H9 (cell line): ENCODE results near the gene LAMP1. TPM values are rescaled to one million over a fixed set of nuclear protein-coding genes. Genes with fewer than 3 reads are reported as not detected.

ENCODE experiments used
- DNase-seq: peaks from one replicate; pipeline ENCODE4 v3.0.0-alpha.2; 2017
- H2AFZ ChIP-seq: one replicate; pipeline ENCODE4 v1.6.1; 2013; ENCODE audit warnings: mild to moderate bottlenecking, low read length, control low read depth, moderate library complexity
- H2AK5ac ChIP-seq: 2 replicates; pipeline ENCODE4 v1.6.1; 2013; ENCODE audit warnings: low read length, control low read depth, mixed read lengths; ENCODE audit not compliant: insufficient read length
- H2BK120ac ChIP-seq: one replicate; pipeline ENCODE4 v1.6.1; 2013; ENCODE audit warnings: low read depth, mild to moderate bottlenecking, low read length, control low read depth, inconsistent platforms; ENCODE audit not compliant: poor library complexity, severe bottlenecking
- H2BK12ac ChIP-seq: 2 replicates; pipeline ENCODE4 v1.6.1; 2013; ENCODE audit warnings: low read length, control low read depth, mixed read lengths, low read depth; ENCODE audit not compliant: insufficient read length
- H2BK15ac ChIP-seq: 2 replicates; pipeline ENCODE4 v1.6.1; 2013; ENCODE audit warnings: low read depth, low read length, control low read depth
- H2BK20ac ChIP-seq: one replicate; pipeline ENCODE4 v1.6.1; 2013; ENCODE audit warnings: low read depth, mild to moderate bottlenecking, low read length, control low read depth, inconsistent platforms; ENCODE audit not compliant: poor library complexity, severe bottlenecking
- H2BK5ac ChIP-seq: 2 replicates; pipeline ENCODE4 v1.6.1; 2013; ENCODE audit warnings: low read length, control low read depth, mixed read lengths; ENCODE audit not compliant: insufficient read length
- H3K14ac ChIP-seq: 2 replicates; pipeline ENCODE4 v1.6.1; 2013; ENCODE audit warnings: low read length, control low read depth; ENCODE audit not compliant: insufficient read depth
- H3K18ac ChIP-seq: 2 replicates; pipeline ENCODE4 v1.6.1; 2013; ENCODE audit warnings: low read depth, mild to moderate bottlenecking, mixed read lengths, low read length, control low read depth; ENCODE audit not compliant: insufficient read length
- H3K23ac ChIP-seq: 2 replicates; pipeline ENCODE4 v1.6.1; 2013; ENCODE audit warnings: low read length, control low read depth, mixed read lengths, low read depth; ENCODE audit not compliant: insufficient read length
- H3K23me2 ChIP-seq: 2 replicates; pipeline ENCODE4 v1.6.1; 2013; ENCODE audit warnings: low read depth, mild to moderate bottlenecking, mixed read lengths, low read length, control low read depth; ENCODE audit not compliant: insufficient read length, poor library complexity, severe bottlenecking
- H3K27ac ChIP-seq: 2 replicates; pipeline ENCODE4 v1.5.1; 2013; ENCODE audit warnings: low read length, control low read depth, mixed read lengths, low read depth; ENCODE audit not compliant: insufficient read length
- H3K27me3 ChIP-seq: 2 replicates; pipeline ENCODE4 v1.6.1; 2013; ENCODE audit warnings: low read length, control low read depth, inconsistent platforms; ENCODE audit not compliant: insufficient read depth
- H3K4ac ChIP-seq: 2 replicates; pipeline ENCODE4 v1.6.1; 2013; ENCODE audit warnings: low read depth, mild to moderate bottlenecking, control low read depth, inconsistent platforms, low read length, moderate library complexity
- H3K4me1 ChIP-seq: 2 replicates; pipeline ENCODE4 v1.6.1; 2013; ENCODE audit warnings: low read length, control low read depth, inconsistent platforms; ENCODE audit not compliant: insufficient read depth
- H3K4me2 ChIP-seq: 2 replicates; pipeline ENCODE4 v1.6.1; 2013; ENCODE audit warnings: low read length, control low read depth, mixed read lengths; ENCODE audit not compliant: insufficient read length, insufficient read depth
- H3K56ac ChIP-seq: 2 replicates; pipeline ENCODE4 v1.6.1; 2013; ENCODE audit warnings: low read depth, mild to moderate bottlenecking, mixed read lengths, low read length, control low read depth; ENCODE audit not compliant: insufficient read length
- H3K79me1 ChIP-seq: 2 replicates; pipeline ENCODE4 v1.6.1; 2013; ENCODE audit warnings: low read depth, mild to moderate bottlenecking, moderate library complexity, low read length, control low read depth, inconsistent platforms; ENCODE audit not compliant: insufficient read depth, poor library complexity, severe bottlenecking
- H3K79me2 ChIP-seq: 2 replicates; pipeline ENCODE4 v1.6.1; 2013; ENCODE audit warnings: low read length, control low read depth, inconsistent platforms; ENCODE audit not compliant: insufficient read depth
- H3K9ac ChIP-seq: 2 replicates; pipeline ENCODE4 v1.6.1; 2013; ENCODE audit warnings: low read length, control low read depth, mixed read lengths; ENCODE audit not compliant: insufficient read length; ENCODE audit errors: extremely low read depth
- H3K9me3 ChIP-seq: one replicate; pipeline ENCODE4 v1.6.1; 2013; ENCODE audit warnings: low read depth, low read length, inconsistent platforms; ENCODE audit not compliant: control insufficient read depth
- H3T11ph ChIP-seq: one replicate; pipeline ENCODE4 v1.6.1; 2013; ENCODE audit warnings: mild to moderate bottlenecking, low read length, control low read depth, inconsistent platforms
- H4K20me1 ChIP-seq: one replicate; pipeline ENCODE4 v1.6.1; 2013; ENCODE audit not compliant: control insufficient read depth, insufficient read length, insufficient read depth
- H4K5ac ChIP-seq: 2 replicates; pipeline ENCODE4 v1.6.1; 2013; ENCODE audit warnings: low read depth, mild to moderate bottlenecking, mixed read lengths, low read length, control low read depth; ENCODE audit not compliant: insufficient read length
- H4K8ac ChIP-seq: replicated peaks from 2 replicates; pipeline ENCODE4 v1.6.1; 2013; ENCODE audit warnings: low read length, control low read depth, mixed read lengths, low read depth; ENCODE audit not compliant: insufficient read length
- H4K91ac ChIP-seq: 2 replicates; pipeline ENCODE4 v1.6.1; 2013; ENCODE audit warnings: low read depth, mild to moderate bottlenecking, moderate library complexity, mixed read lengths, low read length, control low read depth; ENCODE audit not compliant: insufficient read length
- H3K27ac Mint-ChIP-seq, 3 experiments: 2 replicates in 2 of 3; 3 replicates in 1 of 3; pipeline ENCODE4 v1.8.0; 2020 to 2021; ENCODE audit warnings: mixed read lengths in 3 of 3, mild to moderate bottlenecking in 1 of 3, moderate library complexity in 1 of 3
- H3K27me3 Mint-ChIP-seq: 2 replicates; pipeline ENCODE4 v1.8.0; 2021; ENCODE audit warnings: low read depth, mild to moderate bottlenecking, moderate library complexity, mixed read lengths
- H3K36me3 Mint-ChIP-seq, 3 experiments: 2 replicates in 2 of 3; 3 replicates in 1 of 3; pipeline ENCODE4 v1.8.0; 2020 to 2021; ENCODE audit warnings: low read depth in 3 of 3, mixed read lengths in 3 of 3; ENCODE audit not compliant: insufficient read depth in 1 of 3
- H3K4me1 Mint-ChIP-seq, 2 experiments: 2 replicates each; pipeline ENCODE4 v1.8.0; 2020; ENCODE audit warnings: mixed read lengths in 2 of 2
- H3K4me3 Mint-ChIP-seq, 2 experiments: 2 replicates in 1 of 2; 3 replicates in 1 of 2; pipeline ENCODE4 v1.8.0; 2020 to 2021; ENCODE audit warnings: mild to moderate bottlenecking in 2 of 2, mixed read lengths in 2 of 2, moderate library complexity in 1 of 2
- H3K9me3 Mint-ChIP-seq, 2 experiments: 2 replicates in 1 of 2; 3 replicates in 1 of 2; pipeline ENCODE4 v1.8.0; 2020; ENCODE audit warnings: mild to moderate bottlenecking in 2 of 2, mixed read lengths in 2 of 2, moderate library complexity in 1 of 2
- CTCF ChIP-seq: fragments of 200-600 bp; sonication (generic); conservative IDR thresholded peaks from 3 replicates; pipeline ENCODE4 v1.8.0; 2021; ENCODE audit warnings: antibody characterized with exemption, mild to moderate bottlenecking
- WGBS: extraction: QIAGEN DNeasy Blood & Tissue Kit; methylation state at CpG from one replicate; pipeline ENCODE4 v1.1.7; 2013; ENCODE audit warnings: missing lambda C conversion rate, low lambda C conversion rate, mixed read lengths; ENCODE audit not compliant: insufficient read length; ENCODE audit errors: extremely low coverage; 5-methylcytosine and 5-hydroxymethylcytosine counted together
- total RNA-seq: library from RNA; stranded (reverse); gene quantifications from 2 replicates; pipeline ENCODE4 v1.2.1, GENCODE V29; 2021

Gene LAMP1
- total RNA-seq, 1 experiment from 2014 or later = 131 TPM

DNA sequence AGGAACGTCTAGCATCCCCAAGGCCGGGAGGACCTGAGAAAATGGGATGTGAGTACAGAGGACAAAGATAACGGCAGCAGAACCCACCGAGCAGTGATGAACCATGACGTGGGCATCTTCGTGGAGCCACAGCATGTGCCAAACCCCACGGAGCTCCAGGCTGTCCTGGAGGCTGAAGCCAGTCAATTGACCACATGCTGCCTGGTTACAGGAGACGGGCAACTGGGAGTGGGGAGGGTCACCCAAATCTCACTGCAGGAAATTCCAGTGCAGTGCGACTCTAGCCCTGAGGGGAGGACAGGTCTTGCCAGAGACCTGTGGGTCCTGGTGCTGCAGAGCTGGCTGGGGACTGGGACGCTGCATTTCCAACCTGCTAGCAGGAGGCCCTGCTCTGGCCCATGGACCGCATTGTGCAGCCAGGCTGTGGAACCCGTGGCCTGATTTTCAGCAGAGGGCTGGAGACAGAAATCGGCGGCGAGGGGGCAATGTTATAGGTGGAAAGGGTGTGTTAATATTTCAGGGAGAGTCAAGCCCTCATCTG lies 70.1 kb downstream of the LAMP1 start:
- Histone ChIP-seq H3K56ac (no peak overlapping the region), H2AK5ac (no peak overlapping the region), H3K4ac (no peak overlapping the region), H3K79me1 (peaks cover 7% of the 10 kb centered on the region), H2BK120ac (no peak overlapping the region), H3K9ac (no peak overlapping the region), H2AFZ (no peak overlapping the region), H4K91ac (no peak overlapping the region), H4K8ac (no peak overlapping the region), H2BK20ac (no peak overlapping the region), H3K14ac (no peak overlapping the region), H2BK12ac (no peak overlapping the region), H4K20me1 (no peaks in the 10 kb centered on the region), H3K27me3 (no peaks in the 10 kb centered on the region), H3T11ph (no peak overlapping the region), H3K18ac (no peak overlapping the region), H4K5ac (no peak overlapping the region), H3K4me1 (no peaks in the 10 kb centered on the region; the same call in 1 of the 2 replicates), H3K4me2 (no peak overlapping the region), H3K27ac (no peak overlapping the region), H3K9me3 (no peaks in the 10 kb centered on the region), H3K23ac (no peak overlapping the region), H2BK15ac (no peak overlapping the region), H3K23me2 (peaks cover 12% of the 10 kb centered on the region), H2BK5ac (no peak overlapping the region), H3K79me2 (peaks cover 7% of the 10 kb centered on the region; the same call in 1 of the 2 replicates)
- H3K9me3 Mint-ChIP-seq = peaks cover 0 to 2% of the 10 kb centered on the region in 2 experiments; a peak in 2 of 5 replicates
- no peaks in the 10 kb centered on the region for H3K27me3 Mint-ChIP-seq
- peaks cover 16 to 29% of the 10 kb centered on the region in 2 experiments for H3K4me1 Mint-ChIP-seq
- no peak overlapping the region; a peak in 1 of 7 replicates for H3K27ac Mint-ChIP-seq
- no peak for TF ChIP-seq CTCF
- WGBS = no CpG with 5 or more reads among the region's 15 CpGs
- no peak for DNase-seq
- H3K4me3 Mint-ChIP-seq = no peak overlapping the region
- H3K36me3 Mint-ChIP-seq = peaks cover 2 to 5% (median 3%) of the 10 kb centered on the region in 3 experiments; a peak in 4 of 7 replicates
